EL (cell line): ENCODE results near the gene ANKRD13B.
A peak's percentile ranks its signal among the peaks of the same experiment; 100 is the strongest.

ENCODE experiments used
- DNase-seq: peaks from one replicate; pipeline ENCODE4 v3.0.0-alpha.2; 2016

The ANKRD13B gene

GRCh38 chr17:29618272-29619065 lies 25.5 kb downstream of the ANKRD13B start:
- no peak for DNase-seq

GRCh38 chr17:29619251-29619650 lies 26.3 kb downstream of the ANKRD13B start:
- peak; percentile 46 for DNase-seq

DNA sequence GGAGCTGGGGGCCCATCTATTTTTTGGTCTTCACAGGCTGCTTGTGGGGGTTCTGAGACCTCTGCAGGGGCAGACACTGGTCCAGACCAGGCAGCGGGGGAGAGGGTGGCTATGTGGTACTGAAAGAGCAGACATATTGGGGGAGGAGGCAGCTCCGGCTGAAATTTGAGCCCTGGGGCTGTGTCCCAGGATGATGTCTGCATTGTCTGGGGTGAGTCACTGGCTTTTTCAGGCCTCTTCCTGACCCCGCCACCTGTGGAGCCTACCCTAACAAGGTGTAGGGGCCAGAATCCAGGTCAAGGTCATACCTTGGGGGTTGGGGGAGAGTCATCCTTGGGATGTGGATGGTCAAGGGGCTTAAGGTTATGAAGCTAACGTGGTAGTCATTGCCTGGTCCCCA lies 27.3 kb downstream of the ANKRD13B start:
- peak; percentile 65 for DNase-seq

- no peak for DNase-seq
Observed at GRCh38 chr17:29620779-29621500, 28.0 kb downstream of the ANKRD13B start.

DNA sequence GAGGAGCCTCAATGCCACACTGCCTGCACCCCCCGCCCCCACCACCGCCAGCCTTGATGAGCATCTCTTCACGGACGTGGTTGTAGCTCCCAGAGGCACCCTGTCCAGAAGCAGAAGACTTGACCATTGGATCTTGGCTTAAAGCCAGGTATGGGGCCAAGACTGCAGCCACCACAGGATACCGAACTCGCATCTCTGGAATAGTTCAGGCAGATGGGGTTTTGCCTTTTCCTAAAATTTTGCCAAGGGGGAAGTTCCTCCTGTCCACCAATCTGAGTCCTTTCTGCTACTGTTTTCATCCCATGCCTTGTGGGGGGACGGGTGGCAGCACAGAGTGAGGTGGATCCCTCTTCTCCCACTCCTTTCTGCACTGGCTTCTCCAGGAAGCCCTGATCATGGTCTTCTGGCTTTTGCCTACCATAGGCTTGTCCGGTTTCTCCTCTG lies 28.8 kb downstream of the ANKRD13B start:
- peak; percentile 41 for DNase-seq

GRCh38 chr17:29622337-29623282 lies 29.7 kb downstream of the ANKRD13B start, which contains the start of gene CORO6:
TSS of gene CORO6 (minus strand) at chr17:29622912. CDS start at chr17:29621421, 1,491 bp downstream.
- peak; percentile 61 for DNase-seq

GRCh38 chr17:29623283-29623647 lies 30.3 kb downstream of the ANKRD13B start:
- DNase-seq: no peak

- no peak for DNase-seq
Observed at GRCh38 chr17:29624586-29624985, 31.7 kb downstream of the ANKRD13B start.

DNA sequence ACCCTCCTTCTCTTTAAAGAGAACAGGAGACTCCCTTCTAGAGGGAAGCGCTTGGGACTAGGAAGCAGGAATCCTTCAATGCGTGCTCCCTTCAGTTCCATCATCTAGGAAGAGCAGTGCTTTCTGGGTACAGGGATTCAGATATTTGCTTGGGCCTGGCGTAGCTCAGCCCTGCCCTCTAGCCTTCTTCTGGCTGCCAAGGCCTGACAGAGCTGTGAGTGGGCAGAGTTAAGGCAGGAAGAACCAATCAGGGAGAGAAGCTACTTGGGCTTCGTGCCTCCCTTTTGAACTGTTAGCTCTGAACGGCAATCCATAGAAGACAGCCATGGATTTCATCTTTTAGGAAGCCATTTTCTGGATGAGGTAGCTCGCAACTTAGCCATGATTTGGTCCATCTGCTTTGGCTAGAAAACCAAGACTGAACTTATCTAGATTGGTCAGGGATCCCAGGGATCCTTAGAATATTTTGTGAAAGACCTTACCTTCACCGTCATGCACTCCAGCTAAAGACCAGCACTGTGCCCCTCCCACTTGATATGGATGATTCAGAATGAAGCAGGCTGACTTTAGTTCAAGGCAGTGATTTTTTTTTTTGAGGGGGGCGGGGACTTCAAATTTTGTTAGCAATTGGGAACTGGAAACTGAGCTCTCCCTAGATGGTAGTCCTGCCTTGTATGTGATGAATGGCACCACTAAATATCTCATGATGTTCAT lies 32.3 kb downstream of the ANKRD13B start:
- DNase-seq: peak; percentile 35

DNA sequence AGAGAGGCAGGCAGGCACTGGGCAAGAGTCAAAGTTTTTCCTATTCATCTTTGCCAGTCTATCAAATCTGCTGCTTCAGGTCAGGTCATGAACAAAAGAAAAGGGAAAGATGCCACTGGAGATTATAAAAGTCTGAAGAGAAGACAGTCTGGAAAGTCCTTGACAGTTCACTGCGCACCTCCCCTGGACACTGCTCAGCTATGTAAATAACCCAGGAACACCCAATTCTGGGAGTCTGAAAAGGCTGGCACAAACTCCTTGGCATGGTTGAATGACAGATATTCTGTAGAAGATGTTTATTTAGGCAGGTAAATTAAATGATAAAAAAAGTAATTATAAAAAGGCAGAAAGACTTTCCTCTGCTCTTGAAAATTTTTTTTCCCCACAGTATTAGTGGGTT lies 35.0 kb downstream of the ANKRD13B start:
- DNase-seq: no peak

DNA sequence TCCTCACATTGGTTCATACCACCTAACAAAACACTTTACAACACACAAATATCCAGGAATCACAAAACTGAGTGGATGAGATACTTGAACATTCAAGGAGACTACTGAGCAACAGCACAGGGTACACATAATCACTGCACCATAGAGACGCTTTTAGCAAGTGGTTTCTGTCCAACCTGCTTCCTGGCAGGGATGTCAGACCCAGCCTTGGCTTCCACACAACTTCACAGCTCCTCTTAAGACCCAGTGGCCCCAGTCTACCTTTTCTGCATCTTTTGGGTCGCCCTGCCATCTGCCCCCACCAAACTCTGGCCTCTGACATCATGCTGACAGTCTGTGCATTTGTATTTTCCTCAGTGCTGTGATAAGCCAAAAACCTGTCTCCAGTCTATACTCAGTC lies 35.7 kb downstream of the ANKRD13B start:
- DNase-seq: no peak

GRCh38 chr17:29629839-29630238 lies 36.9 kb downstream of the ANKRD13B start:
- no peak for DNase-seq

GRCh38 chr17:29630630-29631193 lies 37.8 kb downstream of the ANKRD13B start:
- DNase-seq: no peak

DNA sequence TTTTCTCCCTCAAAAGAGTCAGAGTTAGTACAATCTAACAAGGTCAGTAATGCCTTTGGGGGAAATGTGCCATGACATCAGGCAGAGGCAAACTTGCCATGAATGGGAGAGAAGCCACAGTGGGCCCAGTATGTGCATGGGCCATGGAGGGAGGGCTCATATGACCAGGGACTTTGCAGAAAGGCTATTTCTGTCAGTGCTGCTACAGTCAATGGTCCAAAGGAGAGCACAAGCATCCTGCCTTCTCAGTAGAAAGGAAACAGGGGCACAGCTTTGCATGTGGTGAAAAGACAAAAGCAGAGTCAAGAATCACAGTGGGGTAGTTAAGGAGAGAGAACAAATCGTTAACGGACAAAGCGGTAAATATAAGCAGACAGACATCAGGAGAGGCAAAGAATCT lies 41.0 kb downstream of the ANKRD13B start:
- no peak for DNase-seq

GRCh38 chr17:29640413-29640812 lies 47.5 kb downstream of the ANKRD13B start:
- DNase-seq: peak; percentile 60

DNA sequence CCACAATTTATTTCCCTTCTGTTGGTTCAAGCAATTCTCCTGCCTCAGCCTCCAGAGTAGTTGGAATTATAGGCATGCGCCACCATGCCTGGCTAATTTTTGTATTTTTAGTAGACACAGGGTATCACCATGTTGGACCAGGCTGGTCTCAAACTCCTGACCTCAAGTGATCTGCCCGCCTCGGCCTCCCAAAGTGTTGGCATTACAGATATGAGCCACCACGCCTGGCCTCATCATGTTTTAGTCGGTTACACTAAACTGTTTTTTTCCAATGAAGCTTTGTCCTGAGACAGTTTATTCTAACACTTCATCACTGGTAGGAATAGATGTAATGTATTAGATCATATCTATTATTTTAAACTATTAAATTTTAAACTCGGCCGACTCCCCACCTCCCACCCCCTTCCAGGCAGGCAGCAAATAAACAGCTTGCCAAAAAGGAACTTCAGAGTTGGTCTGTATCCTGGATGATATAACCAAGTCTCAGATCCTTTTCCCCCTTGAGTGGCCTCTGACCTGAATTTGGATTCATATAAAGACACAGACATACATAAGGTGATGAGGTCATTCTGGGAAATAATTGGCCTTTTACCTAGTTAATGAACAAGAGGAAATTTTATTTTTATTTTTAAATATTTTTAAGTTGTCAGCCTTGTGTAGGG lies 48.2 kb downstream of the ANKRD13B start:
- no peak for DNase-seq

DNA sequence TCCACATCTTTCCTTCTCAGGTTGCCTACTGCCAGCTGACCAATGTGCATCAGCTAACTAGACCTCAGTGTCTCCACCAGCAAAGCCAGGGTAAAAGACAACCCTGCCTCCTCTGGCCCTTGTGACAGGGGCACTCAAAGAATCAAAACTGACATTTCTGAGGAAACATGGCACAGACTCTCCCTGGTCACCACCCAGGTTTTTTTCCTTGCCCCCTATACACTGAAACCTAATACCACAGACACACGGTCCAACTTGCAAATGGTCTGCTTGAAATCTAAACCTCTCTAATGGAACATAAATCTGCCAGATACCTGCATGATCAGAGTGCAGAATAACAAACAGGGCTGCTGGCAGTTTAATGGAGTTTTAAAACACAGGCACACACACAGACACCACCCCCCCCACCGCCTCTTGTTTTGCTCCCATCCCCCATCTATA lies 49.3 kb downstream of the ANKRD13B start:
- no peak for DNase-seq

DNA sequence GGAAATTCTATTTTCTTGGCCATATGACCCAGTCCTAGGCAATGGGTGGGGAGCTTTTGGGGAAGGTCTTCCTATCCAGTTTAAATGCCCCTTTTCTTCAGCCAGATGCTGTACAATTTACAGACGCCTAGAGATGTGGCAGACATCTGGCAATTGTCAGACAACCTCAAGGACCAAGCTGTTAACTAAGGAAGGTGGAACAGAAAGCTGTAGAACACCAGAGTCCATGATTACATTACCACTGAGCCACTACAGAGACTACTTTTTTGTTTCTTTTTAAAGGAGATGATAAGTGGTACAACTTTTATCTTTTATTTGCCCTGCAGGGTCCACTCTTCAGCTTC lies 50.9 kb downstream of the ANKRD13B start:
- DNase-seq: no peak

DNA sequence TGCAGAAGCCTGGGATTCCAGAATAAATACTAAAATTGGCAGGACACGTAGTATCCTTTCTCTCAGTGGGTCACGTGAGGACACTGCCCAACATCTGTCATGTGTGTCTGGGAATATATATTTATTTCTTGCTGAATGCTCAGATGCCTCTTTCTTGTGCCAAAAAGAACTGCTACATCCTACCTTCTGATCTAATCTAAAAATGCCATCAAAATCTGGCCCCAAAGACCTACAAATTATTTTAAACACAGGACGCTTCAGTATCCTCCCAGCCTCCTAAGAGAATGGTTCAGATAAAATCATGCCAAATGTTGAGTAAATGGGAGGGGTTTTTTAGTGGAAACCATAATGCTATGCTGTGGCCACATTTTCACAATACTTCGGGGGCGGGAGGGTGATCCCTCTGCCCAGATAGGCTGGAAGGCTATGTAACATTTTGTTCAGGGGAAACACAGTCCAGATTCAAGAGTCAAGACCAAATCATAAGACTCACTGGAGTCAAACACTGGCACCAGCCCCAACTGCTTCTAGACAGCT lies 52.7 kb downstream of the ANKRD13B start:
- DNase-seq: peak; percentile 46

DNA sequence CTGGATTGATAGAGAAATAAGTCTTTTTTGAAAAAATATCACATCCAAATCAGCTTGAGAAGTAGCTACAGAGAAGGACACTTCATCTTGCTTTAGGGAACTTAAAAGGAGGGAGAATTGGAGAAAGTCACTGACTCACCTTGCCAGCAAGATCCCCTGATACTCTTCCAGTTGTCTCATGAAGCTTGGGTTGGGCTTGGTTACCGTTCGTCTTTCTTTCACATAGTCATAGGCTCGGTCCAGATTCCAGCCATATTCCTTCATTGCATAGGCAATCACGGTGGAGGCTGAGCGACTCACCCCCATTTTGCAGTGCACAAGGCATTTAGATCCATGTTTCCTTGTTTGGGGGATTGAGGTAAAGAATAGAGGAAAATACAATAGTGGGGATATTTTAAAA lies 55.1 kb downstream of the ANKRD13B start:
- no peak for DNase-seq

DNA sequence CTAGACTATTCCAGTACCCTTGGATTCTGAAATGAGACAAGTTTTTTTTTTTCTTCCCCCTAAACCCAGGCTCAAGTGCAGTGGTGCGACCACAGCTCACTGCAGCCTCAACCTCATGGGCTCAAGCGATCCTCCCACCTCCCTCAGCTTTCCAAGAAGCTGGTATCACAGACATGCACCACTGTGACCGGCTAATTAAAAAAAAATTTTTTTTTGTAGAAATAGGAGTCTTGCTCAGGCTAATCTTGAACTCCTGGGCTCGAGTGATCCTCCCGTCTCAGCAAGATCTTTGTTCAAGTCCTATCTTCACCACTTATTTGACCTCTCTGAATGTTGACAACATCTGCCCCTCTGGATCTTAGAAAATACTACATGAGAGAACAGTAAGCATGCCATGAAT lies 56.4 kb downstream of the ANKRD13B start:
- DNase-seq: no peak
